HG02588 (cell line): ENCODE data around the gene CLIC3.

Experiments
- ATAC-seq: cut with Tn5 transposase; IDR thresholded peaks from one replicate; pipeline ENCODE4 v1.9.1; 2021; ENCODE audit warnings: mild to moderate bottlenecking, moderate library complexity; ENCODE audit not compliant: unreplicated experiment

The CLIC3 gene

DNA sequence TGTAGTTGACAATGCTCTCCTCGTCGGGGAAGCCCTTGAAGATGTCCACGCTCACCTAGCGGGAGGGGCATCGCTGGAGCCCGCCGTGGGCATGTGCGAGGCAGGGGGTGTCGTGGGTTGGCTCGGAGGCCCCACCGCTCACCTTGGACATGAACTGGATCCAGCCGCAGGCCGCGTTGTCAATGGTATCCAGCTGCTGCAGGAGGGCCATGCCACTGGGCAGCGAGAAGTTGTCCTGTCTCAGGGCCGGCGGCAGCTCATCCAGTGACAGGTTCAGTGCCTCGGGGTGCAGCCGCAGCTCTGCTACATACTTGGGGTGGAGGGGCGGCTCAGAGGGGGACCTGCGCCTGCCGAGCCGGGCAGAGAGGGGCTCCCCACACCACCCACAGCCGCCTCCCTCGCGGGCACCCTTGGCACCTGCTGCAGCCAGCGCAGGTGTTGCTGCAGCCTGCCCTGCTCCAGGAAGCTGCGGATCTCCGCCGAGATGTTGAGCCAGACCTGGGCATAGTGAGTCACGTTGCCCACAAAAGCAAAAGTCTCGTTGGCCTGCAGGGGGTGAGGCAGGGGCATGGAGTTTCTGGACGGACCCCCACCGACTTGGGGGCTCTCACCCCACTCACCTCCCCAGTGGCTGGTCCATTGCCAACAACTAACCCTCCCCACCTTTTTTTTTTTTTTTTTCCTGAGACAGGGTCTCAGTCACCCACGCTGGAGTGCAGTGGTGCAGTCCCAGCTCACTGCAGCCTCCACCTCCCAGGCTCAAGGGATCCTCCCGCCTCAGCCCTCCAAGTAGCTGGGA lies 22.6 kb upstream of the CLIC3 start:
- no peak for ATAC-seq

DNA sequence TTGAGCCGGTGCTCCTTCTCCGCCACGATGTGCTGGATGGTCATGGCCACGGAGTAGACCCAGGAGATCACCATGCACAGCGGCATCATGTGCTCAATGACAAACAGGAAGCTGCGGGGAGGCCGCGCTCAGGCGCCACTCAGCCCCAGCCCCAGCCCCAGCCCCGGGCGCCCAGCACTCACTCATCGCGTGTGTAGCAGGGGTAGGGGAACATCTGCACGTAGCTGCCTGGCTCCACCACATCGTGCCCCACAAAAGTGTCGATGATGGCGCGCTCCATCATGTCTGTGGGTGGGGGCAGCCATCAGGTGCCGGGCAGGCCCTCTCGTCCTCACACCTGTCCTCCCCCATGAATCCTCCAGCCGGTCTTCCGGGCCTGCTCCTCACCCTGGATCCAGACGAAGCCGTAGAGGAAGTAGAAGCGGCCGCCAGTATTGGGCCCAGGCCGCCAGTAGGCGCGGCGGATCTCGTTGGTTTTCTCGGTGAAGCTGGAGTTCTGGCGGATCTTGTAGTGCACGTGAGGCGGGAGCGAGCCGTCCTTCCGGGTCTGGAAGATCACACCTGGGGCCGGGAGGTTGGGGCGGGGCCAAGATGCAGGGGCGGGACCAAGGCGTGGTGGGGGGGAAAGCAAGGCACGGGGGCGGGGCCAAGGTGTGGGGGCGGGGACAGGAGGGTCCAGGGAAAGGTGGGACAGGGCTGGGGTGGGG lies 21.6 kb upstream of the CLIC3 start:
- no peak for ATAC-seq

GRCh38 chr9:137017071-137017470 lies 20.7 kb upstream of the CLIC3 start:
- no peak for ATAC-seq

GRCh38 chr9:137016436-137016835 lies 20.1 kb upstream of the CLIC3 start:
- no peak for ATAC-seq

DNA sequence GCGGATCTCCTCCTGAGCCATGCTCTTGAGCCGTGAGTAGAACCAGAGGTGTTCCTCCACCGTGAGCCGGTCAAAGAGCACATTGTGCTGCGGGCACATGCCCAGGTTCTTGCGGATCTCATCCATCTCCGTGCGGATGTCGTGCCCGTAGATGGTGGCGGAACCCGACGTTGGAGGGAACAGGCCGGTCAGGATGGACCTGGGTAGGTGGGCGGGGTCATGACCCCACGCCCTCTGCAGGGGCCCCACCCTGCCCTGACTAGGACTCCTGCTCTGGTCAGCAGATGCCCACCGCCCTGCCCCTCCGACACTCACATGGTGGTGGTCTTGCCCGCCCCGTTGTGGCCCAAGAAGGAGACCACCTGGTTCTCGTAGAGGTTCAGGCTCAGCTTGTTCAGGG lies 19.6 kb upstream of the CLIC3 start:
- ATAC-seq = no peak

DNA sequence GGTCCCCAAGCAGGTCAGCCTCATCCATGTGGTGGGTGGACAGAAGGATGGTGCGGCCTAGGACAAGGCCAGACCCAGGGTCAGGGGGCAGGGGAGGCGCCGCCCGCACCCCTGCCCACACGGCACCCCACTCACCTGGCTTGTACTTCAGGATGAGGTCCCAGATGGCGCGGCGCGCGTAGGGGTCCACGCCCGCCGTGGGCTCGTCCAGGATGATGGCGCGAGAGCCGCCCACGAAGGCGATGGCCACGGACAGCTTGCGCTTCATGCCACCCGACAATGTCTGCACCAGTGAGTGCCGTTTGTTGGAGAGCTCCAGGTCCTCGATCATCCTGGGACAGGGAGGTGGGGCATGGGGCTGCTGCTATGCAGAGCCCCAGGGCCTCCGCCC lies 19.2 kb upstream of the CLIC3 start:
- no peak for ATAC-seq

DNA sequence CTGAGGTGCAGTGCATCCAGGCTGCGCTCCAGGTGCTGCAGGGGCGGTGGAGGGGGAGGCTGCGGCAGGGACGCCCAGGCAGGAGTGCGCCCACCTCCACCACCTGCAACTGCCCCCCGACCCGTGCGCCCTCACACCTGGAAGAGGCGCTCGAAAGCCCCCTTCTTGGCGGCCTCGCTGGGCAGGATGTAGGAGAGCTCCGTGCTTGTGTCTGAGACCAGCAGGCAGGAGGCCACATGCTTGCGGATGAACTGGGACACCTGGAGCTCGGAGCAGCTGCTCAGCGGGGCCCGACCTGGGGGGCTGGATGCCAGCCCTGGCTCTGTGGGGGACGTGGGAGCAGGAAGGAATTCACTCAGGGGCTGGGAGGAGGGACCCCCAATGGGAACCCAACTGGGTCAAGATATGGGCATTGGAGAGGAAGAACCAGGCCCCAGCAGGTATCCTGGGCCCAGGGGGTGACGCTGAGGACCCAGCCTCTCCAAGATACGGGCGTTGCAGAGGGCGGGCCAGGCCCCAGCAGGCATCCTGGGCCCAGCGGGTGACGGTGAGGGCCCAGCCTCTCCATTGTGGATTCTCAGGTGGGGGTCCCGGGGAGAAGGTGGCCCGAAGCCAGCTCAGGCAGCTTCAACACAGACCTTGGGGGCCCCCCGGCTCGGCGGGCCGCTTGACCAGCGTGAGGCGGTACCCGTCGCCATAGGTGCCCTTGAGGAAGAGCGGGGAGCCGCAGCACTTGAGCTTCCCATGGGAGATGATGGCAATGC lies 18.6 kb upstream of the CLIC3 start:
- ATAC-seq = no peak

DNA sequence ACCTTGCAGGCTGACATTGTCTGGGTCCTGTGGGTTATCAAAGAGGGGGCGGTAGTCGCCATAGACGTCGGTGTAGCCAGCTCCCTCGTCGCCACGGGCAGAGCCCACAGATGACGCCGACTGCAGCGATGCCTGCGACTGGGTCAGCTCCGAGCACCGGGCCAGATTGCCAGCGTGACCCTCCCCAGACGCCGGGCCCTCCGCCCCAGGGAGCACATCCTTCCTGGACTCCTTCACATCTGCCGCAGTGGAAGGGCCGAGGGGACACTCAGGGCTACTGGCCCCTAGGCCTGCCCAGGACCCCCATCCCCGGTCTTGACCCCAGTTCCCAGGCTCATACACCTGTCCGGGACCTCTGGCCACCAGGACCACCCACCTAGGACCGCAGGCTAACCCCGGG lies 17.8 kb upstream of the CLIC3 start:
- ATAC-seq = no peak

DNA sequence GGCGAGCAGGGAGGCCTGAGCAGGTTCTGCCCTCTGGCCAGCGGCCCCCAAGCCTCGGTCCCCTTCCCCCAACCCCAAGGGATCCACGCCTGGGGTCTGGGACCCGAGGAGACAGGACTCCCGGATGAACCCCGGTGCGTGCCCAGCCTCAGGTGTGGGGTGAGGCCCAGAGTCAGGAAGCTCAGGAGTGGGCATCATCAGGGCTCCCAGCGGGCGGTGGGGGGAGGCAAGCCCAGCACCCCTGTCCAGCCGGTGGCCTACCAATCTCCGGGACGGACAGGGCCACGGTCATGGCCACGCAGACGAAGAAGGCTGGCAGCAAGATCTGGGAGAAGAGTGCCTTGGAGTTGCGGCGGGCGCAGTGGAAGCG lies 17.2 kb upstream of the CLIC3 start:
- ATAC-seq = no peak

DNA sequence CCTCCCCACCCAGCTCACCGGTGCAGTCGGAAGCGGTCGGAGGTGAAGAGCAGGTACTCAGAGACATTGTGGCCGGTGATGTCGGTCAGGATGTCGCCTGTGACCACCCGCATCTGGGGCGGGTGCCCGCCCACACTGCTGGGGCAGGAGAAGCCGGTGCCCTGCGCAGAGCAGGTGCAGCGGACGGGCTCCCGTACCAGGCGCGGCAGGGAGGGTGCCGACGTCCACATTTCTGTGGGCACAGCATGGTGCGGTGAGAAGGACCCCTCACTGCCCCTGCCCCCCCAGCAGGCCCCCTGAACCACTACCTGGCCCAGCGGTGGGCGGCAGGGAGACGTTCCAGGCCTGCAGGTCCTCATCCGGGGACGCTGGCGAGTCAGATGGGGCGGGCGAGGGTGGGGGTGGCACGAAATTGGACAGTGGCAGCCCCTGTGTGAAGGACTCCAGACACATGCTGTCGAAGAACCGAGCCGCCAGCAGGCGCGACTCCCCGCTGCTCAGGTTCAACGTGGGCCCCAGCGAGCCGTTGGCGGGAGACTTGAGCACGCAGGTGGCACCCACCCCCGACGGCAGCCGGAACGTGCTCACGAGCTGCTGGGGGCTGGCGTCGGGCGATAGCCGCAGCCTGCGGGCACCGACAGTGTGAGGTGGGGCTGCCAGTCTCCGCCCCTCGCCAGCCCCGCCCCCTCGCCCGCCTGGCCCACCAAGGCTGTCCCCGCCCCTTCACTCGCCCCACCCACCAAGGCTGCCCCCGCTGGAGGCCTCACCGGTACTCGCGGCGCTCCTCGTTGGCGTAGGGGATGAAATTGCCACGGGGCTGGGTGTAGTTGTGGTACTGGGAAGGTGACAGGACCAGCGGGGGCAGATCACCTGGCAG lies 16.6 kb upstream of the CLIC3 start:
- ATAC-seq = no peak

- ATAC-seq = no peak
Observed at GRCh38 chr9:137011907-137012675, 15.7 kb upstream of the CLIC3 start.

- ATAC-seq = no peak
Observed at GRCh38 chr9:137011156-137011555, 14.8 kb upstream of the CLIC3 start.

DNA sequence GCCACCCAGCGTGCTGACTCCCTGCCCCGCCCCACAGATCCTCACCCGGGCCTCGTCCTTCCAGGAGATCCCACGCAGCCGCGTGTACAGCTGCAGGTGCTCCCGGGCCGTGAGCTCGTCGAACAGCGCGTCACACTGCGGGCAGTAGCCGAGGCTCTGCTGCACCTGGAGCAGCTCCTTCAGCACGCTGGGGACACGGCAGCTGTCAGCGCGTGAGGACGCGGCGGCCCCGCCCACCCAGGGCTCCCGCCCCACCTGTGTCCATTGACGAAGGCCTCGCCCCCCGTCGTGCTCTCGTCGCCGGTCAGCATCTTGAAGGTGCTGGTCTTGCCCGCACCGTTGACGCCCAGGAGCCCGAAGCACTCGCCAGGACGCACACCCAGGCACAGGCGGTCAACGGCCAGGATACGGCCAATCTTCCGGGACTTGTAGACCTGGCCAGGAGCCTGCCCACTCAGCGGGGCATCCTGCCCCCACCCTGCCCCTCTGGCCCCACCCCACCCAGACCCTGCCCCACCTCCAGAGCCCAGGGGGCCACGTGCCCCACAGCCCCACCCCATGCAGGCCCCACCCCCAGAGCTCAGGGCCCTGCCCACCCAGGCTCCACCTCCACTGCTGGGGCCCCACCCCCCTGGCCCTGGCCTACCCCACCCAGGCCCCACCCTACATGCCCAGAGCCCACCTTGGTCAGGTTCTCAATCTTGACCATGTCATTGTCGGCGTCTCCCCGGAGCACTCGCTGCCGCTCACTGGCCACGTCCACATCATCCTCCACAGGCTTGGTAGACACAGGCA lies 13.8 kb upstream of the CLIC3 start:
- ATAC-seq = no peak

DNA sequence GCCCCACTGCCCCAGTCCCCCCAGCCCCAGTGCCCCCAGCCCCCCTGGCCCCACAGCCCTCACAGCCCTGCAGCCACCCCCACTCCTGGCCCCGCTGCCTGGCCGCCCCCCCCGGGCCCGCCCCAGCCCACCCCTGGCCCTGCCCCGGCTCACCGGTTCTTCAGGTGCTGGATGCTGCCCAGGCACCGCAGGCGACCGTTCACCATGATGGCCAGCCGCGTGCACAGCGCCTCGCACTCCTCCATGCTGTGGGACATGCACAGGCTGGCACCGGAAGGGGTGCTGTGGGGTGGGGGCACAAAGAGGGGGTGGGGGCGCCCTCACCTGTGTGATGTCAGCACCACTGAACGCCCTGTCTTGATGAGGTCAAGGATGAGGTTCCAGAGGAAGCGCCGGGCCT lies 12.8 kb upstream of the CLIC3 start:
- ATAC-seq = no peak

GRCh38 chr9:137008312-137008711 lies 11.9 kb upstream of the CLIC3 start:
- no peak for ATAC-seq

- no peak for ATAC-seq
Observed at GRCh38 chr9:137007816-137008270, 11.5 kb upstream of the CLIC3 start.

- no peak for ATAC-seq
Observed at GRCh38 chr9:137007108-137007815, 10.9 kb upstream of the CLIC3 start.

DNA sequence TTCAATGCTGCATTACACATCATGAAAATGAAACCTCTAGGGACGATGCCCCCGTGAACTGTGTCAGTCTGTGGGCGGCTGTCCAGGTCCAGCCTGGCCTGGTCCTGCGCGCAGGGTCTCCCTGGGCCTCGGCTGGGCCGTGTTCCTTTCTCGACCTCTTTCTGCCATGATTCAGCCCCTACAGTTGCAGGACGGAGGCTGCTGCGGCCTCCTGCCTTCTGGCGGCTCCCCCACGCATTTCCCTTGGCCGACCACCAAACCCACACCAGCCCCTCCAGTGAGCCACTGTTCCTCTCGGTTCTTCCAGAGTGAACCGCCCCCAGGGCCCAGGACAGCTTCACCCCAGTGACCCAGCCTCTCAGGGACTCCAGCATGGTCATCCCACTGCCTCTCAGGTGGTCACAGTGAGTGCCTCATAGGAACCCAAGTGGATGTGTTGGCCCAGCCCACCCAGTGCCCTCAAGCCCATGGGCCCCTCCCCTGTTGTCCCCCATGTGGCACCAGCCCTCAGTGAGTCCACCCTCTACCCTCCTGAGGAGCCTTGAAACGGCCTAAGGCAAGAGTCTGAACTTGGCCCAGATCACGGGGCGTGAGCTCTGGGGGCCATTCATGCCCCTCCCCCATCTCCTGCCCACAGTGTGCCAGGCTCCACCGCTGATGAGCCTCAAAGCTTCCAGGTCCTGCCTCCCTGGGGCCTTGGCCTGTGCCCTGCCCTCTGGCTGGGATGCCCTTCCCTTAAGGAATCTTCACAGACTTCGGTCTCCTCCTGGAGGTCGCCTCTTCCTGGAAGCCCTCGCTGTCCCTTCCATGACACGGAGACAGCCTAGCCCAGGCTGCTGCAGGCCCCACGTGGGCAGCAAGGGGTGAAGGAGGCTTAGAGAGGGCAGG lies 10.0 kb upstream of the CLIC3 start:
- no peak for ATAC-seq
